ENCODE measurements around the gene MYO1G. TPM values are rescaled to one million over a fixed set of nuclear protein-coding genes. Genes with fewer than 3 reads are reported as not detected.
"Not testable (repeated sequence)": the region's sequence is repeated elsewhere in the genome, so short reads cannot be mapped to it uniquely, and the experiment has no call there.

MYO1G gene
- total RNA-seq (2014; rRNA removed; shearing (Covaris generic)), result 0.06 and 0.34 TPM in 2 replicates

DNA sequence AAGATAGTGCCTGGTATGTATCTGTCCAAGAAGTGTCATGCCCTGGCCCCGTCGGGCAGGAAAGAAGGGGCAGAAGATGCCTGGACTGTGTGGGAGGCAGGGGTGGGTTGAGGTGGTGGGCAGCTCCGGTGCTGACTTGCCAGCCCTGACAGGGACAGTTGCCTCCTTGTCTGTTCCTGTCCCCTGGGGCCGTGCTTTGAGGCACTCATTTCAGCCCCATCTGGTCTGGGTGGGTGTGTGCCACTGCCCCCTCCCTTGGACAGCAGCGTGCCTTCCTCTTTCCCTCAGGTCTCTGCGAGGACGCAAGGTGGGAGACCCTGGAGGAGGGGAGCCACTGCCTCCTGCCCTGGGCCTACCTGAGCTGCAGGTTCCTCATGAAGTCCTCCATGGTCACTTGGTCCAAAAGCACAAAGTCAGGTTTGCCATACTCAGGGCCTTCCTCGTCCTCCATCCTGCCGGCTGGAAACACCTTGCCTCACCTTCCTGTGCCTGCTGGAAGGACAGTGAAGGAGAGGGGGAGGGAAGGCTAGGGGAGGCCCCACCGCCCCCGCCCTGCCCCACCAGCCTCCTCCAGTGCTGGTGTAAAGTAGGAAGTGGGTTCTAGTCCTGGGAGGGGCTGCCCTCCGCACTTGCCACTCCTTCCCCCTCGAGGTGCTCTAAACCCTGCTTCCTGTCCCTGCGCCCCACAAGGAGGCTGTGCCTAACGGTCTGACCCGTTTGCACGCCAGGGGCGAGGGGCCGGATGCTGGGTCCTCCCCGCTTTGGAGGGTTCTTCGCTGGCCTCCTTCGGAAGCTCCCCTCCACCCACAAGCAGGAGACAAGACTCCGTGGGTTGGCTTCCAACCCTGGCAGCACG is at the start of gene MYO1G:
MYO1G (minus strand) TSS at position 505 of the 856 bp plus-strand sequence; CDS start at position 451, 54 bp downstream.
- DNase-seq (ENCODE audit: low read depth), result peak; percentile 15

- DNase-seq (ENCODE audit: low read depth), result no peak
Observed at GRCh38 chr7:45028138-45028919, 49.5 kb upstream of the MYO1G start.

GRCh38 chr7:45027774-45028114 is 48.9 kb upstream of the MYO1G start:
- DNase-seq (ENCODE audit: low read depth), result no peak

DNA sequence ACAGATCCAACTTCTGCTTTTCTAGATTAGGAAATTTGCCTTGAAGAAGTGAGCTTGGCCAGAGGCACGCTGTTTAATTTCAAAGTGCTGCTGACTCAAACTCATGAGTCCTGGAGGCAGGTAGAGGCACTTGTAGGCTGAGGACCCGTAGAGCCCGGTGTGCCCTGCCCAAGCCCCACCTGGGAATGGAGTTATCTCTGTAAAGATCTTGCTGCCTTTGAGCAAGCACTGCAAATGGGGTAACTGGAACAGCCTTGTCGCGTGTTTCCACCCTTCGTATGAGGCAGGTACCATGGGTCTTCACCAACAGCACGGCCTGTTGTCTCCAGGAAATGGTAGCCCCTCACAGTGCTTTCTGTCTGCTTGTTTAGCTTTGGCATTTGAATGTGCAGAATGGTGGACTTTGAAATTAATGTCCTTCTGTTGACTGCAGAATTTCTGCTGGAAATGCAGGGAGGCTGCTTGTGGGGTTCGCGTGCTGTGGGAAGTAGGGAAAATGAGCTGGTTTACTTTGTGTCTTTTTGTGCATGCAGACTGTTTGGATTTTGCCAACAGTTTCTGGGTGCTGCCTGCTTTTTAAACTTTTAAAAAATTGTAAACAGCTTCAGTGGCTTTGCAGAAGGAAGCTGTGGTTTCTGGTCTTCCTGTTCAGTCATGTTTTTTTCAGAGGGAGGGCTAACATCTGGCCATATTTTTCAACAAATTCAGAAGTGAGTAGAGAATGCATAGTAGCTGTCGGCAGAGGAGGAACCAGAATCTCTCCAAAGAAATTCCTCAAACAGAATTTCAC is 48.4 kb upstream of the MYO1G start:
- no peak for DNase-seq (ENCODE audit: low read depth)

GRCh38 chr7:45026013-45026412 is 47.2 kb upstream of the MYO1G start:
- no peak for DNase-seq (ENCODE audit: low read depth)

- not testable (repeated sequence) for DNase-seq (ENCODE audit: low read depth)
Observed at GRCh38 chr7:45025473-45025872, 46.7 kb upstream of the MYO1G start.

- DNase-seq (ENCODE audit: low read depth), result no peak
Observed at GRCh38 chr7:45024126-45024744, 45.4 kb upstream of the MYO1G start.

- peak; percentile 63 for DNase-seq (ENCODE audit: low read depth)
Observed at GRCh38 chr7:45021604-45022296, 42.9 kb upstream of the MYO1G start.

- no peak for DNase-seq (ENCODE audit: low read depth)
Observed at GRCh38 chr7:45020915-45021314, 42.1 kb upstream of the MYO1G start.

DNA sequence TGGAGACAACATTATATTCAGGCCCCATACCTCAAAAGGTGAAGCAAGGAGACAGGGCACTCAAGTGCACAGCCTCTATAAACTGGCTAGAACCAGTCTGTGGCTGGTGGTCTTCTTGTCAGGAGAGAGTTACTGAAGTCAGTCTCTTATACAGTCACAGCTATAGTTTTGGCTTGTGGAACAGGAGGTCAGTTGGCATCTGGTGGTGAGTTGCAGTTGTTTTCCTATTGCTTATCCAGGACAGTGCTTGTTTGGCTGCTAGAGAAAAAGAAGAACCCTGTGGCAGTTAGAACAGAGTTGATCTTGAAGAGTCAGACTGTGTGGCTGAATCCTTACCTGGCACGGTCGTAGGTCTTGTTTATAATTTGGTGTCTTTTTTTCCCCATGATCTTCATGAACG is 38.4 kb upstream of the MYO1G start:
- no peak for DNase-seq (ENCODE audit: low read depth)

DNA sequence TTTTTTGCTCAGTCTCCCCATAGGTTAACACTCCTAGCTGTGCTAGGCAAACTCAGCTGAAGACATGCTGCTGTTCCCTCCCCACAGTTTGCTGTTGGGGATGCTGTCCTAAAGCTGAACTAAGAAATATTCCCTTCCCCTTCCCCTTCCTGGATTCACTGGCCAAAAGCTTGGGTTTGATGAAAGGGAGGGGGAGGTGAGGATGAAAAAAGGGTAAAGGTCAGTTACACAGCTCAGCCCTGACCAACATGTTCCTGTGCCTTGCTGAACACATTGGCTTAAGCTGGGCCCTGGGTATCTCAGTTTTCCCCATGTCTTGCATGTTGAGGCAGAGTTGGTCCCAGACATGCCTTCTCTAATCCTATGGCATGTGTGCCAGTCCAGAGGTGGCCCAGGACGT is 36.5 kb upstream of the MYO1G start:
- no peak for DNase-seq (ENCODE audit: low read depth)

DNA sequence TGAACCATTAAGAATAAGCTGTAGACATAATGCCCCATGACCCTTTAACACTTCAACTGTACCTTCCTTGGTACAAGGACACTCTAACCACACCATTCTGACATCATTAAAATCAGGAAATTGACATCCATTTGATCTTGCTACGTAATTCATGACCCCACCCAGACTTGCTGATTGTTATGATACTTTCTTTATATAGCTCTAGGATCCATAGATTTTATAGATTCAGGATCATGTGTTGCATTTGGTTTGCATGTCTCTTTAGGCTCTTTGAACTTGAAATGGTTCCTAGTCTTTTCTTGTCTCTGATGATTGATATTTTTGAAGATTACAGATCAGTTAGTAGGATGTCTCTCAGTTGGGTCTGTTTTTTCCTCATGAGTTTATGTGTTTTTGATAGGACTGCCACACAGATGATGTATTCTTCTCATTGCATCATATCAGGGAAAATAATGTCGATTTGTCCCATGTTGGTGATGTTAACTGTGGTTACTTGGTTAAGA is 34.7 kb upstream of the MYO1G start:
- no peak for DNase-seq (ENCODE audit: low read depth)

- no peak for DNase-seq (ENCODE audit: low read depth)
Observed at GRCh38 chr7:45007571-45008328, 28.9 kb upstream of the MYO1G start.

GRCh38 chr7:45007106-45007505 is 28.3 kb upstream of the MYO1G start:
- no peak for DNase-seq (ENCODE audit: low read depth)

- no peak for DNase-seq (ENCODE audit: low read depth)
Observed at GRCh38 chr7:45003789-45004188, 25.0 kb upstream of the MYO1G start.

GRCh38 chr7:45001826-45002225 is 23.0 kb upstream of the MYO1G start:
- no peak for DNase-seq (ENCODE audit: low read depth)

GRCh38 chr7:45001138-45001694 is 22.4 kb upstream of the MYO1G start:
- peak; percentile 24 for DNase-seq (ENCODE audit: low read depth)

GRCh38 chr7:45000093-45001032 is 21.5 kb upstream of the MYO1G start, which contains the start of gene CCM2:
CCM2 (plus strand) TSS chr7:45000201; CDS start chr7:45000334, 133 bp downstream.
- peak; percentile 77 for DNase-seq (ENCODE audit: low read depth)
